ENCODE data around the gene NSD1.

The NSD1 gene

DNA sequence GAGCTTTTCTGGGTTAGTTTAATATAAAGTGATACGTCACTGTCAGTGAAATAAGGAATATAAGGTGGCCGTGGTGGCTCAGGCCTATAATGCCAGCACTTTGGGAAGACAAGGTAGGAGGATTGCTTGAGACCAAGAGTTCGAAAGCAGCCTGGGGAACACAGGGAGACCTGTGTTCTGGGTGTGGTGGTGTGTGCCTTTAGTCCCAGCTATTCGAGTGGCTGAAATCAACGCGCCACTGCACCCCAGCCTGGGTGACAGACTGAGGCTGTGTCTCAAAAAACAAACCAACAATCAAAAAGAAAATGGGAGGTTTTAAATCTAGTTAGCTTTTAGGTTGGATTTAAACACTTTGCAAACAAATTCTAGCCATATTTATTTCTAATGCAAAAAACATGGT lies 53.1 kb downstream of the NSD1 start:
- TF ChIP-seq, protein P1, sequence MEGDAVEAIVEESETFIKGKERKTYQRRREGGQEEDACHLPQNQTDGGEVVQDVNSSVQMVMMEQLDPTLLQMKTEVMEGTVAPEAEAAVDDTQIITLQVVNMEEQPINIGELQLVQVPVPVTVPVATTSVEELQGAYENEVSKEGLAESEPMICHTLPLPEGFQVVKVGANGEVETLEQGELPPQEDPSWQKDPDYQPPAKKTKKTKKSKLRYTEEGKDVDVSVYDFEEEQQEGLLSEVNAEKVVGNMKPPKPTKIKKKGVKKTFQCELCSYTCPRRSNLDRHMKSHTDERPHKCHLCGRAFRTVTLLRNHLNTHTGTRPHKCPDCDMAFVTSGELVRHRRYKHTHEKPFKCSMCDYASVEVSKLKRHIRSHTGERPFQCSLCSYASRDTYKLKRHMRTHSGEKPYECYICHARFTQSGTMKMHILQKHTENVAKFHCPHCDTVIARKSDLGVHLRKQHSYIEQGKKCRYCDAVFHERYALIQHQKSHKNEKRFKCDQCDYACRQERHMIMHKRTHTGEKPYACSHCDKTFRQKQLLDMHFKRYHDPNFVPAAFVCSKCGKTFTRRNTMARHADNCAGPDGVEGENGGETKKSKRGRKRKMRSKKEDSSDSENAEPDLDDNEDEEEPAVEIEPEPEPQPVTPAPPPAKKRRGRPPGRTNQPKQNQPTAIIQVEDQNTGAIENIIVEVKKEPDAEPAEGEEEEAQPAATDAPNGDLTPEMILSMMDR (IDR thresholded peaks at IDR 0.05; ENCODE audit: low read depth, low read length, missing control alignments) = no peak
- H3K4me3 ChIP-seq (ENCODE audit: low read depth, low read length) = no peak overlapping the region
- DNase-seq (ENCODE audit: low read depth) = no peak
- in situ Hi-C loops (cut with HindIII; ENCODE audit: low sequenced_read_pairs) = no loop called here

DNA sequence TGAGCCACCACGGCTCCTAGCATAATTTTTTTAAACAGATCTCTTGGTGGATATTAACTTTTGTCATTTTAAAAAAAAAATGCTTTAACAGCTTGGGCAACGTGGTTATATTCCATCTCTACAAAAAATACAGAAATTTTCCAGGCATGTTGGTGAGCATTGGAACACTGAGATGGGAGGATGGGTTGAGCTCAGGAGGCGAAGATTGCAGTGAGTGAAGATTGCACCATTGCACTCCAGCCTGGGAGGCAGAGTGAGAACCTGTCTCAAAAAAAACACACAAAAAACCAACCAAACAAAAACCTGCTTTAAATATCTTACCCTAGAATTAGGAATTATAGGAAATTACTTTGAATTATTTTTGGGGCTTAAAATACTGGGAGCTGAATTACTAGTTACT lies 55.2 kb downstream of the NSD1 start:
- TF ChIP-seq, protein P1 (IDR thresholded peaks at IDR 0.05; ENCODE audit: low read depth, low read length, missing control alignments) = no peak
- no peak for DNase-seq (ENCODE audit: low read depth)
- no peak overlapping the region for H3K4me3 ChIP-seq (ENCODE audit: low read depth, low read length)
- in situ Hi-C loops (cut with HindIII; ENCODE audit: low sequenced_read_pairs) = no loop called here

- peak; percentile 5 for DNase-seq (ENCODE audit: low read depth)
- in situ Hi-C loops (cut with HindIII; ENCODE audit: low sequenced_read_pairs) = no loop called here
- TF ChIP-seq, protein P1 (IDR thresholded peaks at IDR 0.05; ENCODE audit: low read depth, low read length, missing control alignments) = no peak
- no peak overlapping the region for H3K4me3 ChIP-seq (ENCODE audit: low read depth, low read length)
Observed at GRCh38 chr5:177189416-177189815, 55.8 kb downstream of the NSD1 start.

GRCh38 chr5:177189965-177190364 lies 56.4 kb downstream of the NSD1 start:
- TF ChIP-seq, protein P1 (IDR thresholded peaks at IDR 0.05; ENCODE audit: low read depth, low read length, missing control alignments) = no peak
- H3K4me3 ChIP-seq (ENCODE audit: low read depth, low read length) = no peak overlapping the region
- in situ Hi-C loops (cut with HindIII; ENCODE audit: low sequenced_read_pairs) = no loop called here

DNA sequence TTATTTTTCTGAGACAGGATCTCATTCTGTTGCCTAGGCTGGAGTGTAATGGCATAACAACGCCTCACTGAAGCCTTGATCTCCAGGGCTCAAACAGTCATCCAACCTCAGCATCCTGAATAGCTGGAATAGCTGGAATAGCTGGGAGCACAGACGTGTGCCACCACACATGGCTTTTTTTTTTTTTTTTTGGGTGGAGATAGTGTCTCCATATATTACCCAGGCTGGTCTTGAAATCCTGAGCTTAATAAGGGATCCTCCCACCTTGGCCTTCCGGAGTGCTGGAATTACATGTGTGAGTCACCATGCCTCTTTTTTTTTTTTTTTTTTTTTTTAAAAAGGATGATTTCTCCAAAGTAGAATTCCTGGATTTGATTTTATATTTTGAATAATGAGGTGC lies 60.7 kb downstream of the NSD1 start:
- in situ Hi-C loops (cut with HindIII; ENCODE audit: low sequenced_read_pairs) = no loop called here
- TF ChIP-seq, protein P1 (IDR thresholded peaks at IDR 0.05; ENCODE audit: low read depth, low read length, missing control alignments) = no peak
- DNase-seq (ENCODE audit: low read depth) = peak; percentile 69
- no peak overlapping the region for H3K4me3 ChIP-seq (ENCODE audit: low read depth, low read length)

More at GRCh38 chr5:177189965-177190364, 56.4 kb downstream of the NSD1 start:
- DNase-seq (ENCODE audit: low read depth) = no peak

- in situ Hi-C loops (cut with HindIII; ENCODE audit: low sequenced_read_pairs) = no loop called here
- TF ChIP-seq, protein P1 (IDR thresholded peaks at IDR 0.05; ENCODE audit: low read depth, low read length, missing control alignments) = no peak
- no peak overlapping the region for H3K4me3 ChIP-seq (ENCODE audit: low read depth, low read length)
- DNase-seq (ENCODE audit: low read depth) = no peak
Observed at GRCh38 chr5:177195307-177195952, 61.9 kb downstream of the NSD1 start.
